Coronary artery (tissue), 2 donors: ENCODE data around the gene CAPN13.

ENCODE experiments used
- DNase-seq: peaks from one replicate; pipeline ENCODE4 v3.0.0-alpha.2; 2017; ENCODE audit warnings: low spot score
- H3K27ac ChIP-seq, 2 donors: fragments of 200-600 bp; sonication (generic); one replicate each; pipeline ENCODE4 v1.5.1; 2016 to 2019
- H3K4me3 ChIP-seq: fragments of 200-600 bp; sonication (generic); 2 replicates; pipeline ENCODE4 v1.5.1; 2016; ENCODE audit warnings: mild to moderate bottlenecking, moderate library complexity
- TF ChIP-seq, protein P1 (sequence below): fragments of 200-600 bp; sonication (generic); IDR thresholded peaks from one replicate; pipeline ENCODE4 v1.5.1; 2019; ENCODE audit warnings: antibody characterized with exemption

Gene CAPN13

DNA sequence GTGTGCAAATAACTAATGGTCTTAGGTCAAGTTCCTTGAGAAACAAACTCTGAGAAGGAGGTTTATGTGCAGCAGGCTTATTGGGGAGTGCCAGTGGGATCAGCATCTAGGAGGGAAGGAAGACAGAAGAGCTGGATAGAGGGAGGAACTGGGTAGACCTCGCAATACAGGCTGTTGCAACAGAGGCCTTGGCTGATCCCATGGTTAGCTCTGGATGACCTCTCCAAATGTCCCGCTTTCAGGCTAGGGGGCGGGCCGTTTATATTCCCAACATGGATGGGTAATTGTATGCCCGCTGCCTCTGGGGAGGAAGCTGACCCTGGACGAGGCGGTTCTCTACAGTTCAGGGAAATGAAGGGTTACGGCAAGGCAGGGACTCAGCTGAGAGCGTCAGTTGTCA is 14.7 kb upstream of the CAPN13 start:
- TF ChIP-seq, protein P1, sequence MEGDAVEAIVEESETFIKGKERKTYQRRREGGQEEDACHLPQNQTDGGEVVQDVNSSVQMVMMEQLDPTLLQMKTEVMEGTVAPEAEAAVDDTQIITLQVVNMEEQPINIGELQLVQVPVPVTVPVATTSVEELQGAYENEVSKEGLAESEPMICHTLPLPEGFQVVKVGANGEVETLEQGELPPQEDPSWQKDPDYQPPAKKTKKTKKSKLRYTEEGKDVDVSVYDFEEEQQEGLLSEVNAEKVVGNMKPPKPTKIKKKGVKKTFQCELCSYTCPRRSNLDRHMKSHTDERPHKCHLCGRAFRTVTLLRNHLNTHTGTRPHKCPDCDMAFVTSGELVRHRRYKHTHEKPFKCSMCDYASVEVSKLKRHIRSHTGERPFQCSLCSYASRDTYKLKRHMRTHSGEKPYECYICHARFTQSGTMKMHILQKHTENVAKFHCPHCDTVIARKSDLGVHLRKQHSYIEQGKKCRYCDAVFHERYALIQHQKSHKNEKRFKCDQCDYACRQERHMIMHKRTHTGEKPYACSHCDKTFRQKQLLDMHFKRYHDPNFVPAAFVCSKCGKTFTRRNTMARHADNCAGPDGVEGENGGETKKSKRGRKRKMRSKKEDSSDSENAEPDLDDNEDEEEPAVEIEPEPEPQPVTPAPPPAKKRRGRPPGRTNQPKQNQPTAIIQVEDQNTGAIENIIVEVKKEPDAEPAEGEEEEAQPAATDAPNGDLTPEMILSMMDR: no peak

DNA sequence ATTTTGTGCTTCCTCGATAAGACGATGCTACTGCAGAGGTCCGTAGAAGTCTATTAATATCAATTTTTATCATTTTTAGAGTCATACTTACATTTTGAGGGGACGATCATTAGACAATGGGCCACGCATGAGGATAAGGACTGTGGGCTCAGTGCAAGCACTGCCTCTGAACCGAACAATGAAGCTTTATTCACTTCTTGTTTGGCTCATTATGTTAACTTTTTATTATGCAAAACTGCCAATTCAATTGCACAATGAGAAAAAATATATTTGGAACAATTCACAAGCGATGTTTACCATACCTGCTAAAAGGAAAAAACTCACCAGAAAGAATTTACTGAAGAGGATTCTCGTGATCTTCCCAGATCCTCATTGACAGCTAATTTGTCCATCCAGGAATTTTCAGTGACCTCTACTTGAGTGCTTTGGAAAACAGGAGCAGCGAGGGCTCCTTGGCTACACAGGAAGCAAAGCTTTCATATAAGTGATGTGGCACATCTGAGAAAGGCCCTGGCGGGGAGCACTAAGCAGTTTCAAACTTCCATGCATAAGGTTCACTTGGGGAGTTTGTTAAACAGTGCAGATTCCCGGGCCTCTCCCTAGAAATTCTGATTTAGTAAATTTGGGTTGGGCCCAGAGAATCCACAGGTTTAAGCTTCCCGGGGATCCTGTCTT is 13.3 kb upstream of the CAPN13 start:
- no peak for DNase-seq
- TF ChIP-seq, protein P1: no peak
- H3K4me3 ChIP-seq: no peak overlapping the region
- H3K27ac ChIP-seq: no peak overlapping the region

More for the DNA sequence above, 14.7 kb upstream of the CAPN13 start:
- H3K27ac ChIP-seq: no peak overlapping the region
- DNase-seq: no peak
- H3K4me3 ChIP-seq: no peak overlapping the region

DNA sequence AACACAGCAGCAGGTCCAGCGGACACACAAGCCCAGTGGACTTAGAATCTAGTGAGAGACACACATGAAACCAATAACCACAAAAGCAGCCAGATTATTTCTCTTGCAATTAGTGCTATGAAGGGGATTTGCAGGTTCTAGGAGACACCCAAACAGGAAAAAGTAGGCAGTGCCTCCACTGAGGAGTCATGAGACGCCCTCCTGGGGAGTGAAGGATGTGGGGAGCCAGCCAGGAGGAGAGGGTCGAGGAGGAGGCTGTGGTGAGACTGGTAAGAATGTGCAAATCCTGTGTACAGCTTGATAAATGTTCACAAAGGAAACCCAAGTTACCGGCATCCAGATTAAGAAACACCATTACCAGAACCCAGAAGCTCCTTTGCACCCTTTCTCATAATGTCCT is 2.7 kb upstream of the CAPN13 start:
- DNase-seq: no peak
- Histone ChIP-seq H3K4me3 (no peak overlapping the region), H3K27ac (no peak overlapping the region)
- TF ChIP-seq, protein P1: no peak

DNA sequence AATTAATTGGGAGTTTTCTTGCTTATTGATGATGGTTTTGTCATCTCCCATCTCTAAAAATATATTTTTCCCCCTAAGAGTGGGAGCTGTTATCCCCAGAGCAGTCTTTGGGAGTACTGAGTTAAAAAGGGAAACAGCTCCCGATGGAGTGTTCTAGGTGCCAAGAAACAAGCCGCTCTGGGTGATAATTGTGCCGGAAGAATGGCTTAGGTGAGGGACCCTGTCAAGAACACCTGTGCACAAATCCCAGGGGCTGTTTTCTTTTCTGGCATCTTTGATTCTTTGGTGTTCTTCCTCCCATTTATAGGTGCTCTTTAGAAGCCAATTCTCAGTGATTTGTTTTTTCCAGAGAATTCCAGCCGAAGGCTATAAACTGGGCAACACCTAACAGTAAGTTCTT is 1.4 kb upstream of the CAPN13 start:
- no peak for DNase-seq
- Histone ChIP-seq H3K4me3 (no peak overlapping the region), H3K27ac (no peak overlapping the region)
- TF ChIP-seq, protein P1: no peak

DNA sequence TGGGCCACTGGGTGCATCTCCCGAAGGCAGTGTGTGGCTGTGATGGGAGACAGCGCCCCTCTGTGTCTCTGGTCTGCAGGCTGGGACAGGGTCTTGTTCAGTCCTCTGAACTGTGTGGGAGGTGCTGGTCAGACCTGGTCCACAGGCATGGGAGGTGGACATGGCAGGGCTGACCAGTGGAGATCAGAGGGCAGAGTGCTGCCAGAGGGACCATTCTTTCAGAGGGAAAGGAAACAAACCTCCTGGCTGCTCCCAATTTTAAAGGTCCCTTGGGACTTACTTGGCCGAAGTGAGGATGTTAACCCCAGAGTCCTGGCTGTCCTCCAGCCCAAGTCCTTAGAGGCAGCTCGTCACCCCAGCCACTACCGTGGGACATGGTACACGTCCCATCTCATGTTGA is 4.0 kb downstream of the CAPN13 start:
- no peak for DNase-seq
- Histone ChIP-seq H3K4me3 (no peak overlapping the region), H3K27ac (no peak overlapping the region)
- TF ChIP-seq, protein P1: no peak

DNA sequence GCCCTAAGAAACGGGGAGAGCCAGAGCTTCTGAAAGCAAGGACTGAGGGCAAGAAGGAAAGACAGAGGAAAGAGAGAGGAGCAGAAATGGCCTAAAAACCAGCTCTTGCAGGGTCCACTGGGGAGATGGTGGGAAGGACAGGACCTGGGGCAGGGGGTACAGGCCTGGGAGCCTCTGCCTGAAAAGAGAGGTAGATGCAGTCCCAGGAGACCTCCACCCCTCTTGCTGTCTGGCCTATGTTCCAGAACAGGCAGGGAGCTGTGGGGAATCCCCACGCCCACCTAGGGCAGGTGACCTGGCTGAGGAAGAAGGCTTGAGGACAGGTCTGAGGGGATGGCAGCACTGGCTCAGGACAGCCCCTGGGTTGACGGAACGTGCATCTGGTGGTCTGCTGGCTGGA is 4.6 kb downstream of the CAPN13 start:
- DNase-seq: no peak
- TF ChIP-seq, protein P1: no peak
- no peak overlapping the region for H3K4me3 ChIP-seq
- no peak overlapping the region for H3K27ac ChIP-seq

DNA sequence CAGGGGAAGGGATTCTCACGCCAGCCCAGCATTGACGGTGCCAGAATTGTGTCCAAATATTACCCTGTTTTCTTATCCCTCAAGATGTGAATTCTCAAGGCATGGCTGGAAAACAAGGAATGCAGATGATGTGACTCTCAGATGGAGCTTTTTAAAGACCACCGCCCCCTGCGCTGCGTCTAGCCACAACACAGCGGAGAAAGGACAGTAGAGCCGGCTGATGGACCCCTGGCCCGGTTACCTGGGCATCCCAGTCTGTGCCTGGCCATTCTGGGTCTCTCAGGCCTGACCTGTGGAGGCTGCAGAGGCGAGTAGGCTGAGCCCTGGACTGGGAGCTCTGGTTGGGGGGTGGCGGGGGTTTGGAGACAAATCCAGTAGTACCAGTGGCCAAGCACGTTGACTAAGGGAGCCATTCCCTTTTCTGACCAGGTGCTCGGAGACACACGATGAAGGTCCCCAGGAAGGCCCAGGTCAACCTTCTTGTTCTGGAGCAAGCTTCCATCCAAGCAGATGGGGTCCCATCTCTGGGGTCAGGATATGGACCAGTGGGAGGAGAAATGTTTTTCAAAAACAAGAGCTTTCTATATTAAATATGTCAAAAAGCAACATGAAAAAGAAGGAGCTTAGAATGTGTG is 5.3 kb downstream of the CAPN13 start:
- no peak for DNase-seq

More for the DNA sequence above, 5.3 kb downstream of the CAPN13 start:
- TF ChIP-seq, protein P1: no peak
- Histone ChIP-seq H3K4me3 (no peak overlapping the region), H3K27ac (no peak overlapping the region)
